Kidney tubule cell (primary cell): ENCODE measurements around the gene PHC2.
A peak's percentile ranks its signal among the peaks of the same experiment; 100 is the strongest.

Experiments used
- DNase-seq: peaks from one replicate; pipeline ENCODE4 v3.0.0-alpha.2; 2018; ENCODE audit warnings: low spot score

PHC2 gene

DNA sequence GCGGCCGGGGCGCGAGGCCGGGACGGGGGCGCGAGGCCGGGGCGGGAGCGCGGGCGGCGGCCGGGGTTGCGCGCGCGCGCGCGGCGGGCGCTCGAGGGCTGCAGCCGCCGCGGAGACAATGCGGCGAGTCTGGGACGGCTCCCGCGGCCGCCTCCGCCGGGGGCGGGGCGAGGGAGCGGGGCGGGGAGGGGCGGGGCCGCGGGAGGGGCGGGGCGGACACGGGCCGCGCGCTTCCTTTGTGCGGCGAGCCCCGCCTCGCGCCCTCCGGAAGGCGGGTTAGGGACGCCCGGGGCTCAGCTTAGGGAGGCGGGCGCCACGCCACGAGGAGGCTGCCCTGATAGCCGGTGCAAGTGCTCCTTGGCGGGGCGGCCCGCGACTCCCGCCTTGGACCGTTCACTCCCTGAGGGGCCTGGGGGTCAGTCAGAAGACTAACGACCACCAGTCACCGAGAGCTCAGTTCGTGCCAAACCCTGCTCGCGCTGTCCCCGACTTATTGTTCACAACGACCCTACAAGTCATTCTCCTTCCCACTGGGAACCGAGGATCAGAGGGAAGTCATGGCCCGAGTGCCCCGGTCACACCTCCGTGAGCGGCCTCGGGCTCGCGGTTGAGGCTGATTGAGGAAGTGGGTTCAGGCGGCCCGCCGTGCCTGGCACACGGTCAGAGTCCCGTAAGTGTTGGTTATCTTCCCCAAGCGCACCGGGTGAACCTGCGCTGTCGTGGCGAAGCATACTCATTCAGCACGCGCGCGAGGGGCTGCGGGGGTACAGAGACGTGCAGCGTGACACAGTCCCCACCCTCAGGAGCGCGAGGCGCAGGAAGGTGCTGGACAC lies 80.9 kb downstream of the PHC2 start:
- peak; percentile 90 for DNase-seq

DNA sequence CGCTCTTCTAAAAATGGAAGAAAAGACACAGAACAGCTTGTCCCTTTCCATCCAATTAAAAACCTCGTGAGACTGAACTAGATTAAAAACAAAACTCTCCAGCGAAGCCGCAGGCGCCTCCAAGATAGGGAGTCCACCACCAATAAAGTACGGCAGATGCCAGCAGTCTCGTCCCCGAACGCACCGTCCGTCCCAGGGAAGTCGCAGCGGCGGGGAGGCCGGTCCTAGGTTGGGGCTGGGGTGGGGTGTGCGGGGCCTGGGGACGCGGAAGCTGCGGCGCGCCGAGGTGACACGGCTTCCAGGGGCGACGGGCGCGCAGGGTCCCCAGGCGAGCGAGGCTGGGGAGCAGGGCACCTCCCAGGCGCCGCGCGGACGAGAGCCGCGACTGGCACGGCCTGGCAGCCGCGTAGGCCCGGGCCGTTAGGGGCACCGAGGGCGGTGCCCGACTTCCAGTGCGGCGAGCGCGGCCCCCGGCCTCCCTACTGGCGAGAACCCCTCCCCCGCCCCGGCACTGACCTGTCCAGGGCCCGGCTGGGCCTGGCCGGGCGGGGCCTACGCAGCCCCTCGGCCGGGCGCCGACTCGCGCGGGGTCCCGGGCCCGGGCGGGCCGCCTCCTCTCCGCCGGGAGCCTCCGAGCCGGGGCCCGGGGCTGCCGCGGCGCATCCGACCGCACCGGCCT lies 81.7 kb downstream of the PHC2 start:
- no peak for DNase-seq

DNA sequence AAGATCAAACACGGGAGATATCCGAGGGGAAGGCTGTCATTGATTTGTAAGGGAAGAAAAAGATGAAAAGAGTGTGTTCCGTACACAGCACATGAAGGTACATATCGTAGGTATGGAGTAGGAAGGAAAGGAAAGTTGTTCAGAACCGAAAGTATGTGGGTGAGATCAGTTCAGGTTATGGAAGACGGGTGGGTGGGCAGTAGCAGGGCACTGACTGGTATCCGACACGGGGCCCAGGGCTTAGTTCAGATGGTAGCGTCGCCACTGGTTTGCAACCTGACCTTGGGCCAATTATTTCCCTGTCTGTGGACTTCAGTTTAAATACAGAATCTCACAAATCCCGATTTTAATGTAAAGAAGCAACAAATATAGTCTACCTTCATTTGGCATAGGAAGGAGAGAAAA lies 82.2 kb downstream of the PHC2 start:
- peak; percentile 40 for DNase-seq

DNA sequence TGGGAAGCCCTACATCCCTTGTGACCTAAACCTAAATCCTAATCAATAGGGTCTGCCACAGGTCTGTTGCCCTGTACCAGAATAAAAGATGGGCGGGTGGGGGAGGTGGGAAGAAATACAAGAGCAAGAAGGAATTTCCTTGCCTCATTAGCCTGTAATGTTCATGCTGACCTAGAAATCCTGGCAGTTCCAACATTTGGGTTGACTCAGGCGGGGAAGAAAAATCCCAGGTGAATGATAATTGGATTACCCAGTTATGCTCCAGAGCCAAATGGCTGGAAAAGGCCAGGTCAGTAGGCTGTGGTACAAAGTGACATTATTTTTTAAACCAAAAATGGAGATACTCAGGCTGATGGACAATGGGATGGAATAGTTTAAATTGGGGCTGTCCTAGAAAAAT lies 82.7 kb downstream of the PHC2 start:
- DNase-seq: peak; percentile 76

DNA sequence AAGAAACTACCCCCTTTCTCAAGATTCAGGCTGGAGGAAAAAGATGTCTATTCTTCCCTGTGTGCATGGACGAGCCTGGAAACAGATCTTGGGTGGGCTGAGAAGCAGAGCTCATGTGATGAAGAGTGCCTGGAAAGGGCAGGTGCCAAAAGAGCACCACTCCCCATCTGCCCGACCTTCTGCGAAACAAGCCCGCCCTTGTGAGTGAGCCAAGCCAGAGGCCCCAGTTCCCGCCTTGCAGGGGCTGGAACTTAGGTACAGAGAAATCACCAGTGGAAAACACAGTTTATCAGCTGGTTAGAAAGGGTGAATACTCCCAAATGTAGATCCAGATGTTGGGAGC lies 83.3 kb downstream of the PHC2 start:
- peak; percentile 41 for DNase-seq

DNA sequence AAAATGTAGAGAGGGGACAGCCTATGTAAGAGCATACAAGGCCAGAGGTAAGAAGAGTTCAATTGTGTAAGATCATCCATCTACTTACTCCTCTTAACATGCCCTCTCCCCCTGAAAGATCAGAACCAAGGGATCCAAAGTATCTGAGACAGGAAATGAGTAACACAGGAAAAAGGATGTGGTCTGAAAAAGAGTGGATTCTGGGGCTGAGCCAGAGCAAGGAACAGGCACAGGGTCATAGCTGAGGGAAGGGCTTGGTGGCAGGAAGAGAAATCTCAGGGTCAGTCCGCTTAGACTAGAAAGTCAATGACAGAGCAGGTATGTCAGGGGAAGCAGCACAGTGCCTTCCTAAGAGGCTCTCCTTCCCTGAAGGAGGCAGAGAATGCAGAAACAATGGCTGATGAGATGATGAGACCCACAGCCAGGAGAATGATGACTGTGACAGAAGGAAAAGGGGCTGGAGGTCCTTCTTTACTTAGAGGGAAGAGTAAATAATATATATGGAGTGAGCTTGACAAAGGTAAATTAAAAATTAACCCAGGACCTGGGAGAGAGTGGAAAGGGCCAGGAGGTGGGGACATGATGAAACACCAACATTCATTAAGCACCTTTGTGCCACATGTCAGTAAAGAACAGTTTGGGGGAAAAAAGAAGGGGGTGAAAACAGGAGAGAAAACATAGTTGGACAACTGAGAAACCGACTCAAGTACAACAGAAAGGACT lies 83.8 kb downstream of the PHC2 start:
- DNase-seq: peak; percentile 97

DNA sequence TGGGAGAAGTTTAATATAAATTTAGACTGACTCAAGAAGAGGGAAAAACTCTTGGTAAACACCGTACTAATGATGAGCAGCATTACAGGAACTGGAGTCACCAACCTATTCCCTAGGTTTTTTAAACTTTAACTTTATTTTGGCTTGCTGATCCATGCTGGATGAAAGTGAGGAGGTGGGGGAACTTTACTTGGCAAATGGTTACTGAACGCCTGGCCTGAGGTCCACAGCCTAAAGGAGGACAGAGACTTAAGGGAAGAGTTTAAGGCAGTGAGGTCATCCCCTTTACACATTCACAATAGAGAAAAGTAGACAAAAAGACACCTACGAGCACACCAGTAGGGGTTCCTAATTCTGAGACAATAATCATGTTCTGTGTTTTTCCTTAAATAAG lies 84.4 kb downstream of the PHC2 start:
- no peak for DNase-seq

DNA sequence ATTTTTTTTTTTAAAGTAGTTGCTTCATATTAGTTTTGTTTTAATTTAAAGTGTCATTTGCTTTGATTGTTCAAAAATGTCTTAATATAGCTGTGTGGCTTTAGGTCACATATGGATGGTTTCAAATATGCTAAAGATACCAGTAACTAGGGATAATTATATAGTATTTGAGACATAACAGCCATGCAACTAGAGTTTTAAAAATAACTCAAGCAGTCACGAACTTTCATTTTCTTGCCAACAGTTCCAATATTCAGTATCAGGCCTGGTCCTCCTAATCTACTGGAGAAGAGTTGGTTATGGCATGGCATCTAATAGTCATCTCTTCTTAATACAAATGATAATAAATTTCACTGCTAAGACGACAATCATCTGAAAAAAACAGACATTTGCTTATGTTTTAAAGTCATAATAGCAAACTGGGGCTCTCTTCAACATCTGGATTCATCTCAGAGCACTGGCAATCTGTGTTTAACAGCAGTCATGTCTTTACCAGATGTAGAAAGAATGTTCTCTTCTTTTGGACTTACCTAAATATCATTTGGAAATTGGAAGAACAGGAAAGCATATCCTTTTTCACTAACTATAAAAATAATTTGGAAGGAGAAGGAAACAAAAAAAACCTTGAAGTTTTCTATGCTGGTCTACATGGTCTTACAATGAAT lies 85.9 kb downstream of the PHC2 start:
- DNase-seq: no peak

DNA sequence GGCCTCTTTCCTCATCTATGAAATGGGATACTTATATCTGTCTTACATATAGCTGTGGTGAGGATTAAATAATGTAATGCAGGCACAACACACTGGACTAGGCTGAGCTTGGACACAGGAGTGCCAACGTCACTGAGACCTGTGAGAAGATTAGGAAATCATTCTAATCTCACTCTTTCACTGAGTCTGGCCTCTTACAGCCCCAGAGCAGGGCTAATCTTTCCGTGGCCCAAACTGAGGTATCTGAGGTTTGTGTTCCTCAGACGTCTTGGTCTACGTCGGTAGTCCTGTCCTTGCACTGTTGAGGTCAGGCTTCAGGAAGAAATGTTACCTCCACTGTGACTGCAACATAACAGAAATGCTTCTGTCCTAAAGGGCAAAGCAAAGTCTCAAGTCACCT lies 87.4 kb downstream of the PHC2 start:
- DNase-seq: no peak

DNA sequence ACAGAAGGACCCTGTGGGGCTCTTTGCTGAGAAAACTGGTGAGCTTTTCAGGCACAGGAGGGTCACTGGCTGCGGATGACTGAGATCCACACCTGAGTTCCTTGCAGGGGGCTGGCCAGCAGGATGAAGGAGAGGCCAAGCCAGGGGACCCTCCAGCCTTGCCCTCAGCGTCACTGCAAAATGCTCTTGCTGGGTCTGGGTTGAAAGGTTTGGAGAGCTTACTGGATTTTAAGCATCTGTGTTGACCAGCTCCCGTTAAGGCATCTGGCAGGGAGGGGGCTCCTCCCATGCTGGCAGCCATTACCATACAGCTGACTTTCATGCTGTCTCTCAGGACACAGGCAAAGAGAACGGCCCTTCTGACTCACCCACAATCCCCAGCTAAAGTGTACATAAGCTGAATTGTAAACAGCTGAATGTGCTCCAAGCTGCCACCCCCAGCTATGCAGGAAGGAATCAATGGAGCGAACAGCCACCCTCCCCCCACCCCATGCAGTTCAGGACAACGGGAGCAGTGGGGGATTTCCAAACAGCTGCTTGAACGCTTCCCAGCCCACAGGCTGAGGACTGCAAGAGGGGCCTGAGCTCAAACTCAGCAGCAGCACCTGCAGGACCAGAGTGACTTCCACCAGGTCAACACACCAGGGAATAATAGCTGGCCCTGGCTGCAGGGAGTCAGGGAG lies 88.7 kb downstream of the PHC2 start:
- DNase-seq: peak; percentile 98

DNA sequence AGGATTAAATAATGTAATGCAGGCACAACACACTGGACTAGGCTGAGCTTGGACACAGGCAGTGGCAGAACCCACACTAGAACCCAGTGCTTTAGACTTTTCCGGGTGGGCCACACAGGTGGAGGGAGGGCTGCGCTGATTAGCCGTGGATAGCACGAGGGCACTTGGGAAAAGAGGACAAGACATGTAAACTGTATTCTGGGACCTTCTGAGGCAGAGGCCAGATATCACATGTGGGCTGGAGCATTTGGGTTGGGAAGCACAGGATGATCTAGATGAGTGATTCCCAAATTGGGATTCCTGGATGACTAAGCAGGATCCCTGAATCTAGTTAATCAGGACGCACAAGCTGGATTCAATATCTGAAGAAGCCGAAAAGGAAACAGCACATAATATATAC lies 89.7 kb downstream of the PHC2 start:
- DNase-seq: peak; percentile 59

DNA sequence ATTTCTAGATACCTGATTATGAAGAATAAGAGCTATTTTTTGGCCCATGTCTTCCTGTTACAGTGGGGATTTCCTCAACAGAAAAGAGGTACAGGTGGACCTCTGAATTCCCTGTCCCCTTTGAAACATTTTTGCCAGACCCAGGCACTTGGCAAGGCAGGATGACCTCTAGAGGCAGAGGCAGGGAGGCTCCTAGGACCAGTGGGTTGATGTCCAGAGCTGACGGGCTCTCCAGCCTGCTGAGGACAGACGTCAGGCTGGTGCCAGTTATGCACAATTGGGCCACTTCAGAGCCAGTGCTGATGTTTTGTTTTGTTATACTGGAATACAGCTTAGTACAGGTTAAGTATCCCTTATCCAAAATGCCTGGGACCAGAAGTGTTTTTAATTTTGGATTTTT lies 91.5 kb downstream of the PHC2 start:
- DNase-seq: no peak

DNA sequence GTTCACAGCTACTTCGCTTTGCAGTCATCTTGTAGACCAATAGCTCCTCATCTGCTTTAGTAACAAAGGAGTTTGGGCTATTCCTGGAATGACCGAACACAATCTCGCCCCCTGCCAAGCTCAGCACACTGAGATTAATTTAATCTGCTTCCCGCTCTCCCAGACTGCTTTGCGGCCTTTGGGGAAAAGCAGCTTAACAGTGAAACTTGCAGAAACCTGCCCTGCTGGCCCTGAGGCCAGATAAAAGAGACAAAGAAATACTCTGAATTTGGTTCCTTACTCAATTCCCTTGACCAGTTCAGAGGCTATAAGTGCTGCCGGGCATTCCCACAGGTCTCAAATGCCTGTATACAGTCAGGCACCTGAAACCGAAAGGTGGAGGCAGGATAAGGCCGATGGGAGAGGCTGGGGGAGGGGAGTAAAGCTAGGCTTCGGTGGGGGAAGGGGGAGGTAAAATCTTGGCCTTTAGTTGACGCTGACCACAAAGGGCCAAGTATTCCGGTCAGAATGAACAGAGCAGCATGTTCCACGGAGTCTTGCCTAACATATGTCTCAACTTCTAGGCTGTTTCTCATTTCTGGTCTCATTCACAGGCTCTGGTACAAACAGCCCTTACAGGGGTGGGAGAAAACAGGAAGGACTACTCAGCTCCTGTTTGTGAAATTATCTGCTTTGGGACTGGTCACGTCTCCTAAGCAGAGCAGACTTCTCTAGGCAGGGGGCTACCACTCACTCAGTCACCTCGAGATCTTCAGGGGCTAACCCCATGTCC lies 92.3 kb downstream of the PHC2 start:
- DNase-seq: peak; percentile 55

DNA sequence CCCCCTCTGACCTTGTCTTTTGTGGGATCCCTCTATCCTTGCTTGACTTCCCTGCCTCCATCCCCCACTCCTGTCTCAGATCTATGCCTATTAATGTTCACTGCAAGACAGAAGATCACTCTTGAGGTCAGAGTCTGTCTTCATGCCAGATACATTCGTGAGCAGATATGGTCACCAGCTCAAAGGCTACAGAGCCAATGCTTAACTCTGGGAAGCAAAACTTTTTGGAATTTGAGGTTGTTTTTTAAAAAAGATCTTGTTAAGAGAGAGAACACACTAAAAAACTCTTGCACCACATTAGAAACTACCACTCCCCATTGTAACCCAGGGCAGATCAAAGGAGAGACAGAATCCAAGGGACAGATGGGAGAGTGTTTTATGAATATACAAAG lies 92.9 kb downstream of the PHC2 start:
- DNase-seq: no peak

DNA sequence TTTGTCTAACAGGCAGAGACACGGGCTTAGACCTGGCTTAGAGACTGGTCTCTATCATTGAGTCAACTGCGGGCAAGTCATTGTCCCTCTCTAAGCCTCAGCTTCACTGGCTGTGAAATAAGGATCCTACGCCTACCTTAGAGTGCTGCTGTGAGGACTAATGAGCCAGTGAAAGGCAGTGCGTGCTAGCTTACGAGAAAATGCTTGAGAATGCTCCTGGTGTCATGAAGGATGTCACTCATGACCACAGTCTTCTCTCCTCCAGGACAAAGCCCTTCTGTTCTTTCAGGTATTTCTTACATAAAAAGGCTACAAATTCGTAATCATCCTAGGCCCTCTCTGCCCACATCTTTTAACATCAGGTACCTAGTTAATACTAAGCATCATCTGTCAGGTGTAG lies 93.5 kb downstream of the PHC2 start:
- no peak for DNase-seq

DNA sequence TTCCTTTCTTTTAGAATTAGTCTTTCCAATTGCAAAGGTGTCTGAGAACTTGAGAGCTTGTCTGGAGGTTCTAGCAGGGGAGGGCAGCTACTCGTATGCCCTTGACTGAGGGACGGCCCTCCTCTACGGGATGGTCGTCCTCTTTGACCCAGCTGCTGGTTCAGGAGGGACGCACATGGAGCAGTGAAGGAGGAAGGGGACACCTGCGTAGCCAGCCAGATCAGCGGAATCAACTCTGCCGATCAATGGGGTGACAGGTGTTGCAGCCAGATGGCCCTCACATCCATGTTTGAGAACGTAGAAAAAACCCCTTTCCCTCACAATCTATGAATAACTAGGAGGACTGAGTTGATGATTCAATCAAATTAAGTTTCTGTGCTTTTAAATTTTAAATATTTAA lies 94.3 kb downstream of the PHC2 start:
- DNase-seq: no peak

DNA sequence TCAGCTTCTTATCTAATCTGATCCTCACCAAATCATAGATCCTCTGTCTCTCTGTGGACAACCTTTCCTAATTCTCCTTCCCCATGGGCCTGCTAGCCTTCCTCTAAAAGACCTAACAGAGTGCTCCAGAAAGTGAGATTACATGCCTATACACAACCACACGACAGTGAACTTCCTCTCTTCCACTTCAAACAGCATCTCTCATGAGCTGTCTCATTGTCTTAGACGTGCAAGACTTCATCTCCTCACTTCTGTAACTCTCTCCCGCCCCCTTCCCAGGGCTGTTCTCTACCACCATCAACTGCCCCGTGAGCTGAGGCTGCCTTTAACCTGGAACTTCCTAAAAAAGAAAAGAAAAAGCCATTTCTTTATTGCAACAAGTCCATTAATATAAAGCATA lies 95.9 kb downstream of the PHC2 start:
- no peak for DNase-seq

DNA sequence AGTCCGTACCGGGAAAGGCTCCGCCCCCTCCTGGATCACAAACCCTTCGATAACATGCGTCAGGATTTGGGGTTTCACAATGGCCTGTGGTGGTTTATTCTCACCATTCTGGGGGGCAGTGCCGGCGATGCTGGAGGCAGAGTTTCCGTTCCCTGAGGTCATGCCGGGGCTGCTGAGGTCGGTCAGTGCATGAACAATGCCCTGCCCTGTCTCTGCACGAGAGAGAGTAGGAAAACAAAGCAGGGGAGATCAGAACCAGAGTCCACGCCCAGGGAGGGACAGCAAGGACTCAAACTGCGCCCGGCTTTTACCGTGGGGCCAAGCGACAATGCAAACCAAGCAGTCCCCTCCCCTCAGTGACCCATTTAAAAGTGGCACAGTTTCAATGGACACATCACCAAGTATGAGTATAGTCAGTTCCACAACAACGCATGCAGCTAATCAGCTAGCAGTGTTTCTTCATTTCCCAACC lies 96.8 kb downstream of the PHC2 start:
- DNase-seq: no peak

DNA sequence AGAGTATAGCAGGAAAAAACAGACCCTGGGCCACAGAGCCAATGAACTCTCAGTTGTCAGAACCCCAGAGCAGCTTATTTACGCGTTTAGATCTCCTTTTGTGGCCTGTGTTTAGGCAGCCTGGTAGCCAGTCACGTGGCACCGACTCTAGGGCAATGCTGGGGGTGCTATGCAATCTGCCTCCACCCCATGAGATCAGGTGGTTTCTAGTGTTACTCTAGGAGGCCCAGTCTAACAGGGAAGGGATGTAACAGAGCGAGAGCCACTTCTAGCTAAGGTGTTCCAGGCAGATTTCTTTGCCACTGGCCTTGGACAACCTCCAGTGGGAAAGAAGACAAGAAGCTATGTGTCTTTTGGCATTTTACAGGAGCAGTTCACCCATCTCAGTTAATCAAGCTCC lies 98.0 kb downstream of the PHC2 start:
- DNase-seq: no peak

DNA sequence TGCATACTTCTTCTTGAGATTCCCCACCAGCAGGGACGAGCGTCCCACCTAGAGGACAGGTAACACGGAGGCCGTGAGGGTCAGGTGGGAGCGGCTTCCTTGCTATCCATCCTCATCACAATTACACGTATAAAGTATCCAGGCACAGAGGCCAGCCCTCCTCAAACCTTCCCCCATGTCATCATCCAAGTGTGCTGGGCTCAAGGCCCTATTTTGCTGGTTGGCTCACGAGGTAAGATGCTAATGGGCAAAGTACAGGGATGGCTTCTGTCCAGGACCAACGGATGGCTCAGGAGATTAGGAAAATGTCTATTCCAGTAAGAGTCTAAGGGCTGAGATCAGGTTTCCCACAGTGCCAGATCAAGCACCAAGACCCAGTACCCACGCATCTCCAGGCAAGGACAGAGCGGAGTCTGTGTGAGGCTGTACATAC lies 98.5 kb downstream of the PHC2 start:
- DNase-seq: no peak
